Stimulated activated CD8-positive, alpha-beta memory T cell treated with anti-CD3 and anti-CD28 coated beads, Interleukin-4, amount 100 ng/mL, for 1 hour (primary cell): ENCODE measurements around the gene BCAR3.

Source experiments
- DNase-seq, 2 donors: peaks; one replicate each; pipeline ENCODE4 v3.0.0-alpha.2; 2020; ENCODE audit warnings: low read depth in 2 of 2, low spot score in 1 of 2

The BCAR3 gene

DNA sequence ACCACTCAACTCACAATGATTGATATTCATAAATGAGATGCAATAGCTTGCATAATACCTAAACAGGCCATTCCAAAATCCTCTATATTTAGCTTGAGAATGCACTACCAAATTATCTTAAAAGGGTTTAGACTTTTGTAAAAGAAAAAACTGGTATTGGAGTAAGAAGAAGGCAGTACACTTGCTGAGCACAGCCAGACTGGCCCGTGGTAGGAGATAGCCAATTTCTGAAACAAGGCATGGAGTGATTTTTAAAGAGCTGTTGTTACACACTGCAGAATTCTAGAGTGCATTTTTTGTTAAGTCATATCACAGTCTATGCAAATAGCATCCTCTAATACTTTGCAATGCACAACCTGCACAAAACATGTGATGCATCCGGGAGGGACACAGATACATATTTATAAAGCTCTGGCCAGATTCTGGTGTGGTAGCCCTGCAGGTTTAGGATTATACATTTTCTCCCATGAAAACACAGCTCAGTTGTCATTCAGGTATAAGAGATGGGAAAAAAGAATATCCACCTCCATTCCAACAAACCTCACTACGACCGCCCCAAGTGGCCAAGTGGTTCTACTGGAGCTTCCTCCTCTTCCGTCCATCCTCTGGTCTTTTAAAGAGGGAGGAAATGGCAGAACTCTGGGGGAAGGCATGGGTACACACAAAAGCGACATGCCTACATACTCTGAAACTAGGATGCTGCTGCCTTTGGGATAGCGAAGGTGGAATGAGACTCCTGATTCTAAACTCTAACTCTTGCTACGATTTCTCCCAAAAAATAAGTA, 40.8 kb downstream of the BCAR3 start:
- no peak for DNase-seq

DNA sequence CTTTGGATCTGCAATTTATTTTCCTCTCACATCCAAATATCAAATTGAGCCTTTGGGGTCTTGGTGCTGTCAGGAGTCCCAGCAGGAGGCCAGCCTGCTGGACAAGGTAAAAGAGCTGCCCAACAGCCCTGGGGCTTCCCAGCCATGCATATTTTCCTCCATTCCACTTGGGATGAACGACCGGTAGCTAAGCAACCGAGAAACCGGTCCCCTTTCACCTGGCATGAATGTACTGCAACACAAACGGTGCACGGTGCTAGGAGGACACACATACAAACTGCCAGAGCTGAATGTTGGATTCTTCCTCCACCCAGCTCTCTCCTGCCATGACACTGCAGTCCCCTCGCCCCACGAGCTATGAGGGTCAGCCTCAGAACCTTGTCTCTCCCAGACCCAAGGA, 42.7 kb downstream of the BCAR3 start:
- no peak for DNase-seq

DNA sequence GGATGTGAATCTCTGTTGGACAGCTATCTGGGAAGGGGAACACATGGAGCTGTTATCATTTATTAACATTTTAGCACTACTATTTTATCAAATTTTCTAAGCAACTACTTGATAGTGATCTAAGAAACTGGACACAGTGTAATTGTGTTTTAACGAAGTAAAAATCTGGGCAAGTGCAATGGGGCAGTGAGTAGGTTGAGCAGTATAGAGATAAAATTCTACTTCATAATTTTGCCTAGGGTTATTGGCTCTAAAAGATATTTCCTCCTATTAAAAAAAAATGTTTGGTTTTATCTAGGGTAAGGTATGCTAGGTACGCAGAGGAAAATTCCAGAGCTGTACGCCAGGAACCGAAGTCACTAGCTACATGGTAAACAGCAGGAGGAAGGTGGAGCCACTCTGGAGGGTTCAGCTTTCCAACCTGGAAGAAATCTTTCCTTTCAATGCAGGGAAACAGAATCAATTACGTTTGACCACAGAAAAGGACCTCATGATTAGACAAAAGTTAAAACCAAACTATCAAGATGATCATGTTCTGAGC, 43.3 kb downstream of the BCAR3 start:
- no peak for DNase-seq

DNA sequence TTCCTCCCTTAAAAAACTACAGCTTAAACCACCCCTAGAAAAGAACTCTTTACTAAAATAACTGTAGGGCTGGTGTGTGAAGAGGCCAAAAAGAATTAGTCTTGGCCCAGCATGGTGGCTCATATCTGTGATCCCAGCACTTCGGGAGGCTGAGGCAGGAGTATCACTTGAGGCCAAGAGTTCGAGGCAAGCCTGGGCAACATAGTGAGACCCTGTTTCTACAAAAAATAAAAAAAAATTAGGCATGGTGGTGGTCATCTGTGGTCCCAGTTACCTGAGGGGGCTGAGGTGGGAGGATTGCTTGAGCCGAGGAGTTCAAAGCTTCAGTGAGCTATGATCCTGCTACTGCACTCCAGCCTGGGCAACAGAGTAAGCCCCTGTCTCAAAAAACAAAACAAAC, 44.9 kb downstream of the BCAR3 start:
- no peak for DNase-seq

DNA sequence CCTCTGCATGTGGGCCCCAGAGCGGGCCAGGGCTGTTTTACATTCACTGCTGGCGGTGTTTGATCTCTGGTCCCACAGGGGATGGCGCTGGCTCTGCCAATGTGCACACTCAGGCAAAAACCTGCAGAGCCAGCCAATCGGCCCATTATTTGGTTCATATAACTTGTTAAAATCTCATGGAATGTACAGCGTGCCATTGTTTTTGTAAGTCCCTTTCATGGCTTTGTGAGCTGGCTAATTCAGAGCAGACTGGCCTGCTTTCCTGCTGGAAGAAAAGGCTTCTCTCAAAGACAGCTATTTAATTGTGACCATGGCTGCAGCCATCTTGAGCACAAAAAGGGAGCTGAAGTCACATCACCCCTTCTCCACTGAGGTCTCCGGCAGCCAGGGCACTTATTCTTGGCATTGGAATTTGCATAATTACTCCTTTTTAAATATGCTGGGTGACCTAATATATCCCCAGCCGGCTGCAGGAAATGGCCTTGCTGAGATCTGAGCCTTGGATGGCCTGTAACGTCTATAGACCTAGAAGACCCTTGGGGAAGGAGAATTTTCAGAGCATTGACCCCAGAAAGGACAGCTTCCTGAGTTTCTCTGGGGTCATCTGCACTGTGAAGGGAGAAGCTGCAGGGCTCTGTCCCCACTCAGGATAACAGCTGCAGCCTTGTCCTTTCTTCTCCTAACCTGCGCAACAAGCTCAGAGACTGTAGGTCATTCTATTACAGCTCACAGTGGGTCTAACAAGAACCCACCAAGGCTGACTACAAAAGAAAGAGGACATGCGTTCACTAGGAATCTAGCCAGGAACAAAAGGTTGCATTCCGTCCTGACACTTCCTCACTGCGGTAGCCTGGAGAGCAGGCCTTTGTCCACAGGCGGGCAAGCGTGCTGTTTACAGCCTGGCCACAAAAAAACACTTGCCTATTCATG, 45.8 kb downstream of the BCAR3 start:
- no peak for DNase-seq

DNA sequence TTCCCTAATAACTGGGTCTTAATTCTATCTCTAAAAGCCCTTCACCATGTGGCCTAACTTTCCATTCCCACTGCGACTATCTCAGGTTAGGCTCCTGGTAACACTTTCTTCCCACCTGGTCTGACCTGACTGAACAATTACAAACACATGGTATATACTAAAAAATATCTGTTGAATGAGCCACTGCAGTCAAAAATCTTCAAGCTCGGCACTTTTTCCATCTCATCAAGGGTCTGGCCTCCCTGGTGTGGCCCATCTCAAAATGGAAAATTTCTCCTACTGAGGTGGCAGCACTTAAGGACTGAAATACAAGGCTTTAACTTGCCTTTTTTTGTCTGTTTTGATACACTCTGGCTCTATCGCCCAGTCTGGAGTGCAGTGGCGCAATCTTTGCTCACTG, 48.3 kb downstream of the BCAR3 start:
- no peak for DNase-seq

DNA sequence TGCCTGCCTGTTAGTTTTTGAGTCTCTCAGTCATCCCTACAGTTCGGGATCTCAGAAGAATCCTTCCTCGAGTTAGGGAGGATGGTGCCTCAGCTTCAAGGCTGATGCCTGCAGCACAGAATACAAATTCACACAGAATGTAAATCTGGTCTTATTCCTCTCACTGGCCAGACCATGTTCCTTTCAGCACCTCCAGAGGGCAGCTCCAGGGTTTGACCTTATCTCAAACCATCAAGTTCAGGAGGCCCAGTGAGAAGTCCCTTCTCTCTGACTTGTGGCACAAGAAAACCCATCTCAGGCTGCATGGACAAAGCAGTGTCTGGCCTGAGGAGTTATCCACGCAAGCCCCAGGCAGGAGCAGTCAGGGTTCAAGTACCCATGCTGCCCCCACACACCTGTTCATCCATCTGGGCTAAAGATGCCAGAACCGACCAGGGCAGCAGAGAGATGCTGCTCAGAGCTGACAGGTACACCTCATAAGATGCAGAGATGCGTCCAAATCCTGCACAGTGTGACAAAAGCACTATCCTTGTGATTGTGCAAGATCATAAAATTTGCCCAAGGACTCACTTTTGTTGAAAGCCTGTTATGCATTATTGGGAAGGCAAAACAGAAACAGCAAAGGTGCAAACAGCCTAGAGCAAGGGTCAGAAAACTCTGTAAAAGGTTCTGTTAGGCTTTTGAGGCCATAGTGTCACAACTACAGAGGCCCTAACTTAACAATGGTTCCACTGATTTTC, 49.8 kb downstream of the BCAR3 start:
- DNase-seq: no peak

DNA sequence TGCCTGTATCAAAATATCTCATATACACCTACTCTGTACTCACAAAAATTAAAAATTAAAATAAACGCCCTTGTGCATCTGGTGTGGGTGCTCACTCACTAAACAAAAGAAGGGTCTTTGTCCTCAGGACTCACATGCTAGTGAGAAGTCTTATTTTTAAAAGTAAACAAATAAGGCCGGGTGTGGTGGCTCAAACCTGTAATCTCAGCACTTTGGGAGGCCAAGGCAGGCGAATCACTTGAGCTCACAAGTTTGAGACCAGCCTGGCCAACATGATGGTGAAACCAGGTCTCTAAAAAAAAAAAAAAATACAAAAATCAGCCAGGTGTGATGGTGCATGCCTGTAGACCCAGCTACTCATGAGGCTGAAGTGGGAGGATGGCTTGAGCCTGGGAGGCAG, 51.5 kb downstream of the BCAR3 start:
- no peak for DNase-seq

DNA sequence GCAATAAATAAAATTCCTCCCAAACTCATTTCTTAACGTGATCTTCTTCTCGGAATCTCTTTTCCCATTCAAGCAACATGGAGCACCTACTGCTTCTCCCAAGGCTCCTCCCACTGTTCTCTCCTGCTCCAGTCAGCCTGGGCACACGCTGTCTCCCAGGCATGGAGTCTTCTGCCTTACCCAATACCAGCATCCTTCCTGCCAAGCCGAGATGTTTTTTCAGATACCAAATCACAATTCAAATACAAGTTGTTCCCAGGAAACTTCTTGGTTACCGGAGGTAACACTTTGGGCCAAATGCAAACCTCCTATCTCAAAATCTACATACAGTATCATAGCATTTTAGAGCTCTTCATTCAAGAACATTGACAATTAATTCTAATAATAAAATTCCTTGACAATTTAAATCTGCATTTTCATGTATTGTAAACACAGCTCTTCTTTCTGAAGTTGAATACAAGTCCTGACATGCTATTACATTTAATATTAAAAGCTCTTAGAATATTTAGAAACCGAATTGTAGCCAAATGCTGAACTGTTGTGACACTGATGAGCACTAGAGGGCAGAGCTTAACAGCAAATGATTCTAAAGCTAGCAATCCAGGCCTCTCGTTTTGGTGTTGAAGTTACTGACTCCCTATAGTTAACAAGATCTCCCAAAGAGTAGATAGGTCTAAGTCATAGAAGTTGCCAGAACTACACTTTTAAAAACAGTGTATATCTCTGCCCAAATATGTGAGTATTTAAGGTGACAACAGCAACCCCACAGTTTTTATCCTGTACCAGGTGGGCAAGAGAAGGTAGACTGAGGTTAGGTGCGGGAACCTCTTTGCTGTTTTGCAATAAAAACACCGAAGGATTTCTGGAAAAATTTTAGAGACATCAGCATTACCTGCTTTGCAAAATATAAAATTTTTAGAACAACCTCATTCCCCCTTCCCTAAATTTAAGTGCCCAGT, 52.3 kb downstream of the BCAR3 start:
- peak in 1 of 2 donors; percentile 13 for DNase-seq

DNA sequence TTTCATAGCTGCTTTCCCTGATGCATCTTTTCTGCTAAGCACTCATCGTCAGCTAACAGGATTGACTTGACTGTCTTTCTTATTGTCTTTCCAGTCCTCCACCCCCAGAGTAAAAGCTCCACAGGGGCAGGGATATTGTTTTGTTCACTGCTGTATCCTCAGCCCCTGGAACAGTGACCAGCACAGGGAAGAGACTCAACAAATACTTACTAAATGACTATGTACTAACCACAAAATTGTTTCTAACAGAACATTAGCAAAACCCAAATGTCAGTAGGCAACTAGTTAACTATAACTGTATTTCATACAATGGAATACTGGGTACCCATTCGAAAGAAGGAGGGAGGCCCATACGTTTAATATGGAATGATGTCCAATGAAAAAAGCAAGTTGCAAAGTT, 53.0 kb downstream of the BCAR3 start:
- DNase-seq: no peak

DNA sequence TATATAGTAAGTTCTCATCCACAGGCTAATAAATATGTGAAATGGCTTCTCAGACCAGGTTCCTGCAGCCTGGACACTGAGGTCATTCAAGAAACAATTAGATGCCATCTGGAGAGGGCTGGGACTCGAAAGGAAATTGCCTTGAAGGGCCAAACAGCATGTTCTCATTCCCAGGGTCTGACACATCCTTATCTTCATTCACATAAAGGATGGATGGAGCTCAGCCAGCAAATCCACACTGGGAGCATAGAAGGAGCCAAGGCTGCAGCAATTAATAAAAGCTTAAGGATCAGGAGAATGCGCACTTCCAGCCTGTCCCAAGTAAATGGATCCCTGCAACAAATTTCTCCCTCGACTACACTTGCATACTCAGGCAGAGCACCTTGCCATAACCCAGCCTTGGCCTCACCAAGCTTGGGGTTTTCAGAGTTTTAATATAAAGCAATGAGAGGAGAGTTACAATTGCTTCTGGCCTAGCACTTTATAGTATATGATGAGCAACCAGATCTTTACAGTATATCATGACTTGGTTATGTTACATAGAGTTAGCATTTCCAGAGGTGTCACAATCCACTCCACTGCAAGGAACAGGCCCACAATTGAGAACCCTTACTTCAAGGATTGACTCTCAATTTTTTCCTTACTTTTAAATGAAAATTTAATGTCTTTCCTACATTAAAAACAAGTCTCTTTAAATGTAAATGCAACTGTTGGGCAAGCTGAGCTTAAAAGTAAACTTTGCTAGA, 55.9 kb downstream of the BCAR3 start:
- no peak for DNase-seq

DNA sequence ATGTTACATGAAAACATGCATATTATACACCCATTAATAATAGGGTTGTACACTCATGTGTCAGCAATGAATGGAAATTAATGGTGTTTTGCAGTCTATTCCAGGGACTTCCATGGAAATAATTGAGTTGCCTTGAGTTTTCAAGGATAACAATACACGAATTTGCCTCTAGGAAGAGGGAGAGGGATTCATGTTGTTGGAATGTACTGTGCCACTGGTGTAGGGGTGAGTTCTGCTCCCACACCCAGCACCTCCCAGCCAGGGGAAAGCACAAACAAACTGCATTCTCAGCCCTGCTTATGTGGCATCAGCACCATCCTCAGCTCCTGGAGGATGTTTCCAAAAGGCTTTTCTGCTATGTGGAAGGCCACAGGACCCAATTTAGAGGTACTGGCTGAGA, 57.8 kb downstream of the BCAR3 start:
- DNase-seq: no peak

DNA sequence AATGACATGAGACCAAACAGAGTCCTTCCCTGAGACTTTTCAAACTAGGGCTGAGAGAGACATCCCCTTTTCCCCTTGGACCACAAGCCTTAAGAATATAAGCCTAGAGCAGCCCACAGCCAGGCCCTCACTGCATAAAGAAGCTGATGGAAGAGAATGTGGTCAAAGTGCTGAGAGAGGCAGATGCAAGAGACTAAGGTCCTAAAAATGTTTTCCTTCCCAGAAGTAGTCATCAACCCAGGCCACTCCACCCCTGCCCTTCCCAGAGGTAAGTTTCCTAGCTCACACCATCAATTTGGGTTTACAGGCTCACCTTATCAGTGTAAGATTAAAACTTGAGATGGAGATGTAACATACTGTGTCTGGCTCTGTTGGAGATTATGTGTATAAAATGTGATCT, 58.2 kb downstream of the BCAR3 start:
- DNase-seq: no peak

DNA sequence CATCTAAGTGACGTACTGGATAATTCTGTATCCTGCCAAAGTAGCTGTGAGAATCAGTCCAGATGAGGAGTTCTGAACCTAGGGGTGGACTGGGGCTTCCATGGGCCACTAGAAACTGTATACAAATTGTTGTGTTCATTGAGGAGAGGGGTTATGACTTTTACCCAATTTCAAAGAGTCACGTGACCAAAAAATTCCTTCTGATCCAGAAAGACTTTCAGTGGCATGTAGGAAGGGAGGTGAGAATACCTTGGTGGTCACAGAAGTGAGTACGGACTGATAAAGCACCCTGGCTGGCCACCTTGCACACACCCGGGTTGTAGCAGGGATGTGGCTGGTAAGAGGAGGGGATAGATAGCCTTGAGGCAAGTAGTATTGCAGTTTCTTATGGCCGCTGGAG, 60.4 kb downstream of the BCAR3 start:
- no peak for DNase-seq

DNA sequence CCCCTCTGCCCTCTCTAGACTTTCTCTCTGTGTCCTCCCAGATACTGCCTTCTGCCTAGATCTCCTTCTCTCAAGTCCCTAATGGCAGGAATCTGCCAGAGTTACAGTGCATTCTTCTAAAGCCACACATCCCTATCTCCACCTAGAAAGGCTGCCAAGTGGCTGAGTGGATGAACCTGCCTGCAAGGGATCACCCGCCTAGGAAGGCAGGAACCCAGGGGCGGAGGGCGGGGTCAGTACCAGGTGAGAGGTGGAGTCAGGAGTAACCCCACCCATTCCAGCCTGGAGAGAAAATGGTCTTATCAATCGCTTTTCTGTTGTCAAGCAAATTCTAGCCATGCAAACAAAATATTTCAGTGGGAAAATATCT, 60.8 kb downstream of the BCAR3 start:
- no peak for DNase-seq

DNA sequence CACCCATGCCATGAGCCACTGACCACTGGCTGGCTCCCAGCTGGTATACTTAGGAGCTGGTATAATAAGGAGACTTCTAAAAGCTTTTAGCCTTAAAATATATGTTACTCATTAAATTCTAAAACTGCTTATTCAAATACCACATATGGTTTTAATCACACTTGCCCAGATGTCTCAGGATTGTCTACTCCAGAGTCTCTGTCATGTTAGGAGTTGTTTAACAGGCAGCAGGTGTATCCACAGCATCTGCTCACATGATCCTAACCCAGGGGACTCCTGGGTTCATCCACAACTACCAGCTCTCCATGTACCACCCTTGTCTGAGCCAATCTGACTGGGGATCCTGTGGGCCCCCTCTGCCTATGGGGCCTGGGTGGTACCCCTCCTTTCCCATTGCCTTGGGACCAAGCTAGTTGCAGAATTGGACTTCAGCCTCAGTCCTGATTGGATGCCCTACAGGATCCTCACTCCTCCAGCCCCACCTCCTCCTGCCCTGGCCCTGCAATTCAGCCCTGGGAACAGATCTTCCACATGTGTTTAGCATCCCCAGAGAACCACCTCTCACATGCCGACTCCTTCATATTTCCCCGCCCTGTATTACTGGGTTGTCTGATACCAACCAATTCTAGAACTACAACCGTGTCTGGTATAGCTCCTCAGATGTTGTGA, 61.3 kb downstream of the BCAR3 start:
- DNase-seq: no peak

DNA sequence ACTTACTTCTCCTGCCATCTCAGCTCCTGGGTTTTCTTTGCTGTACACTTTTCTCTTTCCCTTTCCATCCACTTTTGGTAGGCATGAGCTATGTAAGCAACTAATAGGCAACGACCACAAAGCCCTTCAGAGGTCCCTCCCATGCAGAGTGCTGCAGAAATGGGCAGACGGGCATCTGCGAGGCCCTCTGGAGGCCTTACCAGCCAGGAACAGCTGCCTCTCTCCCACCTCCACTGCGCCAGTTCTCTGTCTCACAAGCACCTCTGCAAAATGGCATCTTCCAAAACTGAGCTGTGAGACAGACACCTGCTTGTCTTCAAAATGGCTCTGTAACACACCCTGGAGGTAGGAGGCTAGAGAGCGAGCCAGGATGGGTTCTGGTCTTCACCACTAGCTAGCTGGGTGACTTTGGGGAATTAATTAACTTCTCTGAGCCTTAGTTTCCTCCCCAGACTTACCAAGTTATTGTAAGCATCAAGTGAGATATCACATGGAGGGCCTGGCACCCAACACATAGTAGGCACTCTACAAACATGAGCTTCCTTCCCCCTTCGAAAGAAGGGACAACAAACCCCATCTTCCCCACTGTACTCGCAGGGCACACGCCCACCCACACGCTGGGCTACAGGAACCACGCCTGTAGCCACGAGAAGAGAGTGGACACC, 62.0 kb downstream of the BCAR3 start:
- no peak for DNase-seq

DNA sequence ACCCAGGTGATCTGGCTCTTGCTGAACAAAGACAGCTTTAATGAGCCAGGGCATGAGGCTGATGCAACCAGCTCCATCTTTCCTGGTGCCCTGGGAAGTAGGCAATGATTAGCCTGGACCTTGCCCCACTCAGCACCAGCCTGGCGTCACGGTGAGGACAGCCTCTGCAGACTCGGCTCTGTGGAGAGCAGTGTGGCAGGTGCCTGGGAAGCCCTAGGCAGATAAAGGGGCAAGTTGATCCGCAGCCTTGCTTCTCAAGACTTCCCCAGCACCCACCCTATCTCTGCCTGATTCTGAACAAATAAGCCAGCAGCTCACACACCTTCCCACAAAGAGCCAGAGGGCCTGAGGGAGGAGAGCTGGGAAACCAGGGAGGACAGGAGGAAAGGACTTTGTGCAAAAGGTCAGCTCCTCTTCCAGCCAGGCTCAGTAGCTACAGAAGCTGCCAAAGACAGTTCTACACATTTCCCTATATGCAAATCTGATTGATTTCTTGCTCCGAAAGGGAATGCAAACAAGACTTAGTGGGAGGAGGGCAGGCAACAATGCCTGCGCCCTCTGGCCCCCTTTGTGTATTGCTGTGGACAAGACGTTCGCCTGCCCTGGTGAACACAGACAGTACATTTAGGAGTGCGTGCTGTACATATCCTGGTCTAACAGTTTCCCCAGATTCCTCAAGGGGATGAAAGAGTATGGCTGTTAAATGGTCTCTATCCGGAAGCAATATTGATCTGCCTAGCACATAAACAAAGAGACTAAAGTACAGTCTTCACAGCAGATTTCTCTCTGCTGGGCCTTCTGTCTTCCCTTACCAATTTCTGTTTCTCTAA, 63.8 kb downstream of the BCAR3 start:
- DNase-seq: no peak
